B cell (primary cell): ENCODE results near the gene MED13. TPM values are rescaled to one million over a fixed set of nuclear protein-coding genes. Genes with fewer than 3 reads are reported as not detected.

Source experiments
- ATAC-seq: fragments of 200-7000 bp; cut with Tn5 transposase; one replicate; pipeline ENCODE4 v1.10.0; 2021; ENCODE audit warnings: low read depth, mild to moderate bottlenecking, moderate number of reproducible peaks, moderate library complexity
- CTCF ChIA-PET: fragments of 350-600 bp; sonication (Branson Sonifier 250); formaldehyde crosslinking; loops from one replicate; lab custom pipeline; 2021; ENCODE audit warnings: antibody characterized with exemption, inconsistent platforms; lab: Charles Lee
- POLR2A ChIA-PET: fragments of 350-600 bp; sonication (Branson Sonifier 250); formaldehyde crosslinking; loops from one replicate; lab custom pipeline; 2021; ENCODE audit warnings: antibody characterized with exemption; lab: Charles Lee
- DNase-seq: peaks from one replicate; pipeline ENCODE4 v3.0.0; 2013
- H2AFZ ChIP-seq: 2 replicates; pipeline ENCODE4 v1.6.1; 2012; ENCODE audit warnings: mild to moderate bottlenecking, low read depth, low read length; ENCODE audit not compliant: insufficient read depth, poor library complexity, severe bottlenecking
- H3K27ac ChIP-seq, 2 donors: 1 replicate in 1 of 2; 2 replicates in 1 of 2; pipeline ENCODE4 v1.5.1; 2012 to 2013; ENCODE audit warnings: low read length in 2 of 2, mild to moderate bottlenecking in 2 of 2, moderate library complexity in 1 of 2
- H3K27me3 ChIP-seq, 4 experiments: fragments of 200-600 bp in 1 of 4; sonication (generic) in 1 of 4; replicated peaks in 1 of 4; 1 replicate in 2 of 4; 2 replicates in 2 of 4; pipeline versions ENCODE4 v1.6.1 to v1.7.0; 2013 to 2016; ENCODE audit warnings: low read length in 3 of 4, mild to moderate bottlenecking in 2 of 4, mixed read lengths in 1 of 4, moderate library complexity in 1 of 4; ENCODE audit not compliant: insufficient read depth in 4 of 4, control insufficient read depth in 3 of 4; ENCODE audit errors: control extremely low read depth in 1 of 4
- H3K36me3 ChIP-seq, 2 experiments: replicated peaks in 1 of 2; 1 replicate in 1 of 2; 2 replicates in 1 of 2; pipeline versions ENCODE4 v1.6.1 to v1.7.1; 2013; ENCODE audit warnings: low read length in 1 of 2; ENCODE audit not compliant: insufficient read depth in 2 of 2, control insufficient read depth in 1 of 2; ENCODE audit errors: control extremely low read depth in 1 of 2, extremely low read depth in 1 of 2
- H3K4me1 ChIP-seq, 2 donors: fragments of 200-600 bp in 1 of 2; sonication (generic) in 1 of 2; 1 replicate in 1 of 2; 2 replicates in 1 of 2; pipeline versions ENCODE4 v1.5.1 to v1.6.1; 2013 to 2017; ENCODE audit warnings: low read length in 2 of 2; ENCODE audit not compliant: control insufficient read depth in 2 of 2, insufficient read depth in 2 of 2
- H3K4me2 ChIP-seq: replicated peaks from 2 replicates; pipeline ENCODE3; 2012; ENCODE audit warnings: mild to moderate bottlenecking, low read depth, low read length; ENCODE audit not compliant: poor library complexity, severe bottlenecking
- H3K4me3 ChIP-seq, 5 experiments: fragments of 200-600 bp in 1 of 5; sonication (generic) in 1 of 5; 1 replicate in 3 of 5; 2 replicates in 2 of 5; pipeline versions ENCODE4 v1.5.1 to v1.7.0; 2011 to 2016; ENCODE audit warnings: low read length in 4 of 5, mild to moderate bottlenecking in 4 of 5, low read depth in 2 of 5, control low read depth in 1 of 5, moderate library complexity in 1 of 5; ENCODE audit not compliant: insufficient read depth in 1 of 5; ENCODE audit errors: control extremely low read depth in 1 of 5, extremely low read depth in 1 of 5
- H3K79me2 ChIP-seq: fragments of 200-600 bp; sonication (generic); one replicate; pipeline ENCODE4 v1.6.0; 2016; ENCODE audit warnings: low read length; ENCODE audit not compliant: control insufficient read depth, insufficient read depth
- H3K9ac ChIP-seq: fragments of 200-600 bp; sonication (generic); 2 replicates; pipeline ENCODE4 v1.6.1; 2017; ENCODE audit warnings: mild to moderate bottlenecking, low read length, moderate library complexity
- H3K9me3 ChIP-seq, 3 donors: one replicate each; pipeline versions ENCODE4 v1.6.1 to v1.7.1; 2013; ENCODE audit warnings: low read length in 2 of 3; ENCODE audit not compliant: control insufficient read depth in 2 of 3, insufficient read depth in 1 of 3; ENCODE audit errors: control extremely low read depth in 1 of 3
- H4K20me1 ChIP-seq: 2 replicates; pipeline ENCODE4 v1.6.0; 2012; ENCODE audit warnings: mild to moderate bottlenecking, low read length; ENCODE audit not compliant: insufficient read depth, control insufficient read depth, poor library complexity, severe bottlenecking
- H3K27ac Mint-ChIP-seq: one replicate; pipeline ENCODE4 v1.8.0; 2021; ENCODE audit warnings: mixed read lengths
- H3K27me3 Mint-ChIP-seq: one replicate; pipeline ENCODE4 v1.8.0; 2021; ENCODE audit warnings: mixed read lengths
- H3K4me1 Mint-ChIP-seq: one replicate; pipeline ENCODE4 v1.8.0; 2021; ENCODE audit warnings: mixed read lengths
- H3K4me3 Mint-ChIP-seq: one replicate; pipeline ENCODE4 v1.8.0; 2021; ENCODE audit warnings: mixed read lengths
- H3K9me3 Mint-ChIP-seq: one replicate; pipeline ENCODE4 v1.8.0; 2022; ENCODE audit warnings: mixed read lengths; ENCODE audit not compliant: insufficient read depth
- EZH2 ChIP-seq: IDR thresholded peaks from 2 replicates; pipeline ENCODE4 v1.6.1; 2012; ENCODE audit warnings: borderline replicate concordance, low read depth, mild to moderate bottlenecking, moderate library complexity, low read length; ENCODE audit not compliant: insufficient read depth, poor library complexity, severe bottlenecking
- WGBS: methylation state at CpG from one replicate; pipeline ENCODE4 v1.1.5; 2013; ENCODE audit warnings: missing lambda C conversion rate; ENCODE audit not compliant: insufficient coverage; 5-methylcytosine and 5-hydroxymethylcytosine counted together
- intact Hi-C: fragments of 100-400 bp; cut with micrococcal nuclease; formaldehyde crosslinking; loops from one replicate; pipeline ENCODE4 v1.10.0; 2022
- polyA plus RNA-seq: library from polyadenylated mRNA; depleted of rRNA; stranded (reverse); fragments of >200 nt; gene quantifications from 2 replicates; pipeline ENCODE4 v1.2.3, GENCODE V29; 2012
- total RNA-seq, 2 donors: library from RNA; stranded (reverse); fragments of 120-200 nt in 1 of 2; gene quantifications; 1 replicate in 1 of 2; 2 replicates in 1 of 2; pipeline versions ENCODE4 v1.2.3 to v1.2.4, GENCODE V29; 2013 to 2022
- TF ChIP-seq, protein P1 (sequence below): fragments of 200-600 bp; IDR thresholded peaks from one replicate; pipeline ENCODE4 v1.8.0; 2022; ENCODE audit warnings: antibody characterized with exemption, mild to moderate bottlenecking

The MED13 gene
- total and polyA plus RNA-seq, 2 donors (not counting 1 experiment from before 2014, with no cell fraction given) = 17.3 to 120 TPM

GRCh38 chr17:61908292-61909037 is 156.6 kb downstream of the MED13 start:
- no peaks in the 10 kb centered on the region for H3K9me3 ChIP-seq
- ChIA-PET CTCF (no interaction called here), POLR2A (no interaction called here)
- no peak overlapping the region for H3K27ac Mint-ChIP-seq
- TF ChIP-seq EZH2 = no peak
- TF ChIP-seq, protein P1, sequence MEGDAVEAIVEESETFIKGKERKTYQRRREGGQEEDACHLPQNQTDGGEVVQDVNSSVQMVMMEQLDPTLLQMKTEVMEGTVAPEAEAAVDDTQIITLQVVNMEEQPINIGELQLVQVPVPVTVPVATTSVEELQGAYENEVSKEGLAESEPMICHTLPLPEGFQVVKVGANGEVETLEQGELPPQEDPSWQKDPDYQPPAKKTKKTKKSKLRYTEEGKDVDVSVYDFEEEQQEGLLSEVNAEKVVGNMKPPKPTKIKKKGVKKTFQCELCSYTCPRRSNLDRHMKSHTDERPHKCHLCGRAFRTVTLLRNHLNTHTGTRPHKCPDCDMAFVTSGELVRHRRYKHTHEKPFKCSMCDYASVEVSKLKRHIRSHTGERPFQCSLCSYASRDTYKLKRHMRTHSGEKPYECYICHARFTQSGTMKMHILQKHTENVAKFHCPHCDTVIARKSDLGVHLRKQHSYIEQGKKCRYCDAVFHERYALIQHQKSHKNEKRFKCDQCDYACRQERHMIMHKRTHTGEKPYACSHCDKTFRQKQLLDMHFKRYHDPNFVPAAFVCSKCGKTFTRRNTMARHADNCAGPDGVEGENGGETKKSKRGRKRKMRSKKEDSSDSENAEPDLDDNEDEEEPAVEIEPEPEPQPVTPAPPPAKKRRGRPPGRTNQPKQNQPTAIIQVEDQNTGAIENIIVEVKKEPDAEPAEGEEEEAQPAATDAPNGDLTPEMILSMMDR = no peak
- H3K27ac ChIP-seq = no peak overlapping the region
- no peaks in the 10 kb centered on the region for H3K27me3 Mint-ChIP-seq
- peaks cover 0 to 7% of the 10 kb centered on the region in 2 donors for H3K4me1 ChIP-seq
- no peaks in the 10 kb centered on the region for H4K20me1 ChIP-seq
- 100% methylated on average over 4 of the region's 7 CpGs for whole genome bisulfite sequencing
- no peak overlapping the region for H3K4me3 Mint-ChIP-seq
- no peak overlapping the region for H3K4me3 ChIP-seq
- DNase-seq (no peak), ATAC-seq (no peak)
- H2AFZ ChIP-seq = no peak overlapping the region
- H3K9ac ChIP-seq = no peak overlapping the region
- peaks cover 1% of the 10 kb centered on the region for H3K79me2 ChIP-seq
- peaks cover 10 to 44% of the 10 kb centered on the region in 2 experiments for H3K36me3 ChIP-seq
- no peak overlapping the region for H3K4me2 ChIP-seq
- intact Hi-C loops = no loop called here
- H3K27me3 ChIP-seq = no peaks in the 10 kb centered on the region
- no peaks in the 10 kb centered on the region for H3K9me3 Mint-ChIP-seq
- peaks cover 5% of the 10 kb centered on the region for H3K4me1 Mint-ChIP-seq

- ChIA-PET POLR2A (no interaction called here), CTCF (no interaction called here)
- Histone ChIP-seq H3K27ac (no peak overlapping the region), H3K36me3 (peaks cover 10 to 51% of the 10 kb centered on the region in 2 experiments), H3K9me3 (no peaks in the 10 kb centered on the region), H3K4me1 (peaks cover 0 to 7% of the 10 kb centered on the region in 2 donors), H4K20me1 (no peaks in the 10 kb centered on the region), H3K9ac (no peak overlapping the region), H3K79me2 (no peaks in the 10 kb centered on the region), H2AFZ (no peak overlapping the region), H3K4me3 (no peak overlapping the region), H3K27me3 (no peaks in the 10 kb centered on the region), H3K4me2 (no peak overlapping the region)
- H3K4me3 Mint-ChIP-seq = no peak overlapping the region
- no peak for ATAC-seq
- H3K27me3 Mint-ChIP-seq = no peaks in the 10 kb centered on the region
- TF ChIP-seq, protein P1 = no peak
- no peak for TF ChIP-seq EZH2
- WGBS = 86% methylated on average over 3 of the region's 5 CpGs
- H3K27ac Mint-ChIP-seq = no peak overlapping the region
- H3K4me1 Mint-ChIP-seq = peaks cover 5% of the 10 kb centered on the region
- no peak for DNase-seq
- H3K9me3 Mint-ChIP-seq = no peaks in the 10 kb centered on the region
- intact Hi-C loops = no loop called here
These were observed 157.7 kb downstream of the MED13 start for GRCh38 chr17:61907361-61907760.
